ENCODE data around the gene GLUL.

Gene GLUL

DNA sequence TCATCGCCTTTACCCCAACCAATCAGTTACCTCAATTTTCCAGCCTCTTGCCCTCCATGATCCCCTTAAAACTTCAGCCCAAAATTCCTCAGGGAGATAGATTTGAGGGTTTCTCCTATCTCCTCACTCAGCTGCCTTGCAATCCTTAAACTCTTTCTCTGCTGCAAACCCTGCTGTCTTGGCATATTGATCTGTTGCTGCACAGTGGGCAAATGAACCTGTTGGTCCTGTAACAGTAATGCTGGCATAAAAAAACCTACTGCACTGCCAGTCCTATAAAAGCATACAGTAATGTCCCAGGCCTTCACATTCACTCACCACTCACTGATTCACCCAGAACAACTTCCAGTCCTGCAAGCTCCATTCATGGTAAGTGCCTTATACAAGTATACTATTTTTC, 14.0 kb upstream of the GLUL start:
- peaks cover 13% of the 10 kb centered on the region; the same call in 1 of the 2 replicates for H3K9me3 ChIP-seq (ENCODE audit: insufficient read depth, low read length)
- H3K27me3 ChIP-seq (ENCODE audit: low read depth, low read length) = peaks cover 12% of the 10 kb centered on the region; the same call in 1 of the 2 replicates
- H3K36me3 ChIP-seq (replicated peaks; ENCODE audit: low read depth, low read length) = no peaks in the 10 kb centered on the region
- H3K79me2 ChIP-seq (ENCODE audit: low read length) = no peaks in the 10 kb centered on the region
- H2AFZ ChIP-seq (ENCODE audit: low read depth, low read length) = no peak overlapping the region
- H4K20me1 ChIP-seq (ENCODE audit: insufficient read depth, low read length) = no peaks in the 10 kb centered on the region
- H3K9ac ChIP-seq (ENCODE audit: low read length) = no peak overlapping the region
- no peak overlapping the region for H3K4me3 ChIP-seq (ENCODE audit: low read length)
- TF ChIP-seq EZH2phosphoT487 (IDR thresholded peaks at IDR 0.05; ENCODE audit: low read depth) = no peak
- TF ChIP-seq, protein P1, sequence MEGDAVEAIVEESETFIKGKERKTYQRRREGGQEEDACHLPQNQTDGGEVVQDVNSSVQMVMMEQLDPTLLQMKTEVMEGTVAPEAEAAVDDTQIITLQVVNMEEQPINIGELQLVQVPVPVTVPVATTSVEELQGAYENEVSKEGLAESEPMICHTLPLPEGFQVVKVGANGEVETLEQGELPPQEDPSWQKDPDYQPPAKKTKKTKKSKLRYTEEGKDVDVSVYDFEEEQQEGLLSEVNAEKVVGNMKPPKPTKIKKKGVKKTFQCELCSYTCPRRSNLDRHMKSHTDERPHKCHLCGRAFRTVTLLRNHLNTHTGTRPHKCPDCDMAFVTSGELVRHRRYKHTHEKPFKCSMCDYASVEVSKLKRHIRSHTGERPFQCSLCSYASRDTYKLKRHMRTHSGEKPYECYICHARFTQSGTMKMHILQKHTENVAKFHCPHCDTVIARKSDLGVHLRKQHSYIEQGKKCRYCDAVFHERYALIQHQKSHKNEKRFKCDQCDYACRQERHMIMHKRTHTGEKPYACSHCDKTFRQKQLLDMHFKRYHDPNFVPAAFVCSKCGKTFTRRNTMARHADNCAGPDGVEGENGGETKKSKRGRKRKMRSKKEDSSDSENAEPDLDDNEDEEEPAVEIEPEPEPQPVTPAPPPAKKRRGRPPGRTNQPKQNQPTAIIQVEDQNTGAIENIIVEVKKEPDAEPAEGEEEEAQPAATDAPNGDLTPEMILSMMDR (IDR thresholded peaks at IDR 0.05; ENCODE audit: low read depth, low read length) = no peak
- H3K4me1 ChIP-seq (ENCODE audit: low read length) = no peaks in the 10 kb centered on the region
- H3K4me2 ChIP-seq (ENCODE audit: low read length) = no peak overlapping the region
- no peak overlapping the region for H3K27ac ChIP-seq (ENCODE audit: low read length)

DNA sequence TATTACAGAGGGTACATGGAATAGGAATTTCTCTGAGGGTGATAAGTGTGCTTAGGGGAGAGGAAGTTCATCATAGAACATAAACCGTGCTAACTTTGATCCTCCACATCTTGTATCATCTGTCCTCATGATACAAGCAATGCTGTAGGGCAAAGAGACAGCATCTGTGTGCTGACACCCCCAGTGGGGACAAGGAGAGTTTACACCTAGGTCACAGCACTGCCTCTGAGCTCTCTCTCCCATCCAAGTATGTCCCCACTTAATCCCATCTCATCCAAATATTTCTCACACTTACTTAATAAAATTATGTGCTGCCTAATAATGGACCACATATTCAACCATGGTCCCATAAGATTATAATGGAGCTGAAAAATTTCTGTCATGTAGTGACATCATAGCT, 13.2 kb upstream of the GLUL start:
- no peak overlapping the region for H3K4me2 ChIP-seq (ENCODE audit: low read length)
- peaks cover 13% of the 10 kb centered on the region; the same call in 1 of the 2 replicates for H3K9me3 ChIP-seq (ENCODE audit: insufficient read depth, low read length)
- peaks cover 12% of the 10 kb centered on the region; the same call in 1 of the 2 replicates for H3K27me3 ChIP-seq (ENCODE audit: low read depth, low read length)
- H2AFZ ChIP-seq (ENCODE audit: low read depth, low read length) = no peak overlapping the region
- no peaks in the 10 kb centered on the region for H4K20me1 ChIP-seq (ENCODE audit: insufficient read depth, low read length)
- no peak overlapping the region for H3K4me3 ChIP-seq (ENCODE audit: low read length)
- H3K4me1 ChIP-seq (ENCODE audit: low read length) = no peaks in the 10 kb centered on the region
- no peak overlapping the region for H3K27ac ChIP-seq (ENCODE audit: low read length)
- no peak overlapping the region for H3K9ac ChIP-seq (ENCODE audit: low read length)
- no peaks in the 10 kb centered on the region for H3K79me2 ChIP-seq (ENCODE audit: low read length)
- TF ChIP-seq, protein P1 (IDR thresholded peaks at IDR 0.05; ENCODE audit: low read depth, low read length) = peak; percentile 11
- no peak for TF ChIP-seq EZH2phosphoT487 (IDR thresholded peaks at IDR 0.05; ENCODE audit: low read depth)
- H3K36me3 ChIP-seq (replicated peaks; ENCODE audit: low read depth, low read length) = no peaks in the 10 kb centered on the region

DNA sequence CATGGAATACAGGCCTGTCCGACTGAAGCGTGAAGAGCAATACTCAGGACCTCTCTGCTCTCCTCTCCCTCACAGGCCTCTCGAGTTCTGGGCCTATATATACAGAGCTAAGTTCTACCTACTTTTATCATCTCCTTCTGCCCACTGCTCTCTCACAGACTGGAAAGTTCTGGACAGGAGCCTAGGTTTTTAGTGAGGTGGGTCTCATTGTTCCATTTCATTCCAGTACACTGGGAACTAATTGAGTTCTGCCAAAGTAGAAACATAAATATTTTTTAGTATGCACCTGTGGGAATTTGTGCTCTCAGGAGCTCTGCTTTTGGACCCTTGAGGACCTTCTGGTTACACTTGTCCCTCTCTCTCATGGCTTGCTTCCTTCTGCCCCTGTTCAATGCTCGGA, 9.0 kb upstream of the GLUL start, which contains the start of gene TEDDM1:
TSS of gene TEDDM1 (minus strand) at position 101 of the 400 bp plus-strand sequence. CDS start 182 bp downstream, outside the sequence.
- no peak within 1 kb of the TSS for H3K9ac ChIP-seq (ENCODE audit: low read length)
- H3K36me3 ChIP-seq (replicated peaks; ENCODE audit: low read depth, low read length) = no peaks in the 10 kb centered on the region
- no peak within 1 kb of the TSS for H3K27ac ChIP-seq (ENCODE audit: low read length)
- no peak for TF ChIP-seq EZH2phosphoT487 (IDR thresholded peaks at IDR 0.05; ENCODE audit: low read depth)
- TF ChIP-seq, protein P1 (IDR thresholded peaks at IDR 0.05; ENCODE audit: low read depth, low read length) = no peak
- H3K79me2 ChIP-seq (ENCODE audit: low read length) = no peaks in the 10 kb centered on the region
- no peaks in the 10 kb centered on the region for H4K20me1 ChIP-seq (ENCODE audit: insufficient read depth, low read length)
- H2AFZ ChIP-seq (ENCODE audit: low read depth, low read length) = no peak within 1 kb of the TSS
- peaks cover 5% of the 10 kb centered on the region; the same call in 1 of the 2 replicates for H3K9me3 ChIP-seq (ENCODE audit: insufficient read depth, low read length)
- H3K27me3 ChIP-seq (ENCODE audit: low read depth, low read length) = peaks cover 9% of the 10 kb centered on the region; the same call in 1 of the 2 replicates
- H3K4me3 ChIP-seq (ENCODE audit: low read length) = no peak within 1 kb of the TSS
- H3K4me2 ChIP-seq (ENCODE audit: low read length) = no peak within 1 kb of the TSS
- H3K4me1 ChIP-seq (ENCODE audit: low read length) = peaks cover 28% of the 10 kb centered on the region

DNA sequence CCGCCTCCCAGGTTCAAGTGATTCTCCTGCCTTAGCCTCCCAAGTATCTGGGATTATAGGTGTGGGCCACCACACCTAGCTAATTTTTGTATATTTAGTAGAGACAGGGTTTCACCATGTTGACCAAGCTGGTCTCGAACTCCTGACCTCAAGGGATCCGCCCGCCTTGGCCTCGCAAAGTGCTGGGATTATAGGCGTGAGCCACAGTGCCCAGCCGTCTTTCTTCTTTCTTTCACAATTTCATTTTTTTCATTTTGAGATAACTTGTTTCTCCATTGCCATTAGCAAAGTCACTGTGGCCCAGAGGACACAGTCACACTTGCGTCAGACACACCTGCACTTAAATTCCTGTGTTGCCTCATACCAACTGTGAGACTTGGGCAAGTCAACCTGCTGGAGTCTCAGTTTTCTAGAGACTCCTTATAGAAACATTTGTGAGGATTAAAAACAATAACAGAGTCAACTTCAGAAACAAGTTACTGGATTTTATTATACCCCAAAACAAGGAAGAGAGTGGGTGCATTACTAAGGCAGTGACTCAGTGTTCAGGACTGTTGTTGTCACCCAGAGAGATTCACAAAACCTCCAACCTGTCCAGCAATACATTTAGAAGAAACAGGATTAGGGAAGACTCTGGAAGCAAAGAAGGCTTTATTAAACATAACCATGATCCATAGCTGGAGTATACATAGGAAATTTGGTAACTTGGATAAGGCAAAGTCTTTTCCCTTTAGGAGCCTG, 6.2 kb upstream of the GLUL start:
- no peak overlapping the region for H3K4me3 ChIP-seq (ENCODE audit: low read length)
- no peak overlapping the region for H2AFZ ChIP-seq (ENCODE audit: low read depth, low read length)
- no peak overlapping the region for H3K4me2 ChIP-seq (ENCODE audit: low read length)
- H3K27ac ChIP-seq (ENCODE audit: low read length) = no peak overlapping the region
- H3K27me3 ChIP-seq (ENCODE audit: low read depth, low read length) = peaks cover 6% of the 10 kb centered on the region; the same call in 1 of the 2 replicates
- no peaks in the 10 kb centered on the region for H3K9me3 ChIP-seq (ENCODE audit: insufficient read depth, low read length)
- H3K36me3 ChIP-seq (replicated peaks; ENCODE audit: low read depth, low read length) = no peaks in the 10 kb centered on the region
- H3K9ac ChIP-seq (ENCODE audit: low read length) = no peak overlapping the region
- no peaks in the 10 kb centered on the region for H3K79me2 ChIP-seq (ENCODE audit: low read length)
- TF ChIP-seq, protein P1 (IDR thresholded peaks at IDR 0.05; ENCODE audit: low read depth, low read length) = no peak
- TF ChIP-seq EZH2phosphoT487 (IDR thresholded peaks at IDR 0.05; ENCODE audit: low read depth) = no peak
- H4K20me1 ChIP-seq (ENCODE audit: insufficient read depth, low read length) = no peaks in the 10 kb centered on the region
- peaks cover 44% of the 10 kb centered on the region for H3K4me1 ChIP-seq (ENCODE audit: low read length)
